ENCODE measurements around the gene UBE2D2.

UBE2D2 gene

DNA sequence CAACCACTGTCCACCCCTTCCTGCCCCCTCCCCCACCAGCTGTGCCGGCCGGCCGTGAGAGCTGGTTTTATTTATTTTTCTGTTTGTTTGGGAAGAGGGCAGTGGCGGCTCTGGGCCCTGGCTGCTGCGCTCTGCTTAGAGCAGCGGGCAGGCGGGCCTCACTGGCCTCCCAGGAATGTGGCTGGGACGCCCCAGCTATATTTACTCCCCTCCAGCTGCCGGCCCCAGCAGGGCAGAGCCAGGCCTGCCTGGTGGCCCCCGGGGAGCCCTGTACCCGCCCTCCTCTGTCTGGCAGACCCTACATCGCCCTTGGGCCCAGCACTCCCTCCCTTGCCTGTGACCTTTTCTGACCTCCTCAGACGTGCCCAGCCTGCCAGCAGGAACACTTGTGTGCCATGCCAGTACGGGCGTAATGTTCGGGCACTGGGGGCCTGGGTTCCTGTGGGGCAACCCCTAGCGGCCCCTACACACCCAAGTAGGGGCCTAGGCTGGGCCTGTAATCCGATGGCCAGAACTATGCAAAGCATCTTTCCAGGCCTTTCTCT is 94.7 kb downstream of the UBE2D2 start:
- TF ChIP-seq, protein P1, sequence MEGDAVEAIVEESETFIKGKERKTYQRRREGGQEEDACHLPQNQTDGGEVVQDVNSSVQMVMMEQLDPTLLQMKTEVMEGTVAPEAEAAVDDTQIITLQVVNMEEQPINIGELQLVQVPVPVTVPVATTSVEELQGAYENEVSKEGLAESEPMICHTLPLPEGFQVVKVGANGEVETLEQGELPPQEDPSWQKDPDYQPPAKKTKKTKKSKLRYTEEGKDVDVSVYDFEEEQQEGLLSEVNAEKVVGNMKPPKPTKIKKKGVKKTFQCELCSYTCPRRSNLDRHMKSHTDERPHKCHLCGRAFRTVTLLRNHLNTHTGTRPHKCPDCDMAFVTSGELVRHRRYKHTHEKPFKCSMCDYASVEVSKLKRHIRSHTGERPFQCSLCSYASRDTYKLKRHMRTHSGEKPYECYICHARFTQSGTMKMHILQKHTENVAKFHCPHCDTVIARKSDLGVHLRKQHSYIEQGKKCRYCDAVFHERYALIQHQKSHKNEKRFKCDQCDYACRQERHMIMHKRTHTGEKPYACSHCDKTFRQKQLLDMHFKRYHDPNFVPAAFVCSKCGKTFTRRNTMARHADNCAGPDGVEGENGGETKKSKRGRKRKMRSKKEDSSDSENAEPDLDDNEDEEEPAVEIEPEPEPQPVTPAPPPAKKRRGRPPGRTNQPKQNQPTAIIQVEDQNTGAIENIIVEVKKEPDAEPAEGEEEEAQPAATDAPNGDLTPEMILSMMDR (IDR thresholded peaks at IDR 0.05; ENCODE audit: low read length, missing control alignments) = no peak
- no peak overlapping the region for H3K4me3 ChIP-seq (replicated peaks; ENCODE audit: low read depth, low read length)
- no peak for DNase-seq (ENCODE audit: low read depth)

DNA sequence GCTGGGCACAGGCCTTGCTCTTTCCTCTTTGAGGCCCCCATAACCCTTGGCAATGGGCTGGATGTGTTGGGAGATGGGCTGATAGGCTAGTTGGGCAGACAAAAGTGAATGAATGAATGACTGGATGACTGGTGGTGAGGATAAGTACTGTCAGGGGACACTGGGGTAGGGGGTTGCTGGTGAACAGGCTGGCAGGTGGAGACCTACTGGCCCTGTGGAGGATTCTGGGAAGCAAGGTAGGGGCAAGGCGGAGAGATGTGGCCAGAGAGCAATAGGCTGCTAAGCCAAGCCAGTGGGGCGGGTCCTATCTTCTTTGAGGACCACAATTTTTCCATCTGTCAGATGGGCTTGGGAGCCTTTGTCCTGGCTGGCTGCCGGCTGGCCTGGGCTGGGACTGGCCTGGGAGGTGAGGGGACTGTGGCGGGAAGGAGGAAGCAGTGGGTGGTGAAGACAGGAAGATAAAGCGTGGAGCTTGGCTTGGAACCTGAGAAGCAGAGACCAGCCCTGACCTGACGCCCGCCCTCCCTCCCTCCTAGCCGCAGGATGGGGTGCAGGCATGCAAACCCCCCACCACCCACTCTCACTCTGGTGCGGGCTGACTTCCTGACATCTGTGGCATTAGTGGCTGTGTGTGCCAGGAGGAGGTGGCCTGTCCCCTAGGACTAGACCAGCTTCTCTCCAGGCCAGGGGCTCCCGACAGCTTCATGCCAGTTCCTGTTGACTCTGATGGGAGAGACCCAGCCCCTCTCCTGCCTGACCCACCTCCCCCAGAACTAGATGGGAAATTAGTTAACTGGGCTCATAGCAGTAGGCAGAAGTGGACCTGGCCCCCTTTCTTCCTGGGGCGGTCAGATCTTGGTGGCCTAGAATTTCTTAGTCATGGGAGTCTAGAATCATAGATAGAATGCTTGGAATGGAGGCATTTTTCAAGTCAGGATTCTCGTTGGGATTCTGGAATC is 96.5 kb downstream of the UBE2D2 start:
- no peak overlapping the region for H3K4me3 ChIP-seq (replicated peaks; ENCODE audit: low read depth, low read length)
- TF ChIP-seq, protein P1 (IDR thresholded peaks at IDR 0.05; ENCODE audit: low read length, missing control alignments) = no peak
- DNase-seq (ENCODE audit: low read depth) = no peak

DNA sequence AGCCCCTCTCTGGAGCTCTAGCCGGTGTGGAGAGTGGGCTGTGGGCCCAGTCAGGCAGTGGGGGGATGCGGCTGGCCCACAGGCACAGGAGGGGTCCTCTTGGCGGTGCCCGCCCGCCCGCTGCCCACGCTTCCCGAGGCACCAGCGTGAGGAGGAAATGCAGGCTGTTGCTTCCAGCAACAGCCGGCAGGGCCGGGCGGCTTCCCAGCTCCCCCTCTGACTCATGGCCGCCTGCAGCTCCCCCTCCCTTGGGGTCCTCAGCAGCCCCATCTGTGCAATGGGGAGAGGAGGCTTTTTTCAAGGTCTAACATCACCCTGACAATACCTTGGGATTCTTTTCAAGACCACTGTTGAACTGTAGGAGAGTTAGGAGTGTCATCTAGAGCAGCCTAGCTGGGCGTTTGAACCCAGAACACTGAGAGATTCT is 97.4 kb downstream of the UBE2D2 start:
- H3K4me3 ChIP-seq (replicated peaks; ENCODE audit: low read depth, low read length) = no peak overlapping the region
- DNase-seq (ENCODE audit: low read depth) = no peak
- TF ChIP-seq, protein P1 (IDR thresholded peaks at IDR 0.05; ENCODE audit: low read length, missing control alignments) = no peak

DNA sequence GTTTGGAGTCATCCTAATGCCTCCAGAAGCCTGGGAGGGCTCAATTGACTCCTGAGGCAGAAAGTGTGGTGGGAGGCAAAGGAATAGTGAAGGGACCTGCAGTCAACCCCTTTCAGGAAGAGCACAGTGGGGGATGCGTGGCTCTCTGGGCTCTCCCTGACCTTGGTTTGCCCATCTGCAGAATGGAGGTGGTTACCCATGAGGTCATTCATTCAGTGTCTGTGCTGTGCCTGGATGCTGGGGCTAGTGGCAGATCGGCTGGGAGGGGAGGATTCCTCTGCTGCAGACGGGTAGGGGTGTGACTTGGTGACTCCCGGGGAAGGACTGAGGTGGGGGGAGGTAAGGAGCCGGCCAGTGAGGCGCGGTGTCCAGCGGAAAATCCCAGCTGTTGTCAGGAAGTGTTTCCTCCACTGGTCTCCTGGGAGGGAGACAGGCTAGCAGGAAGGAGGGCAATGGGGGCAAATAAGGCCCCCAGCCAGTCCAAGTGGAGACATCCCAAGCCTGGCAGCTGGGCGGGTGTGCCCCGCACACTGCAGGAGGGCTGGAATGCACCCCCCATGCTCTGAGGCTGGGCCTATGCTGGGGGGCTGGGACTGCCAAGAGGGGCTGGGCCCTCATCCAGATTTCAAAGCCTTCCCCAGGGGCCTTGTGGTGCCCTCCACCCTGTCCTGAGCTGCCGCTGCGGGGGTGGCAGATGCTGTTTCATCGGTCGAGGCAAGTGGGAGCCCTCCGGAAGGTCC is 98.0 kb downstream of the UBE2D2 start:
- TF ChIP-seq, protein P1 (IDR thresholded peaks at IDR 0.05; ENCODE audit: low read length, missing control alignments) = no peak
- peak overlapping the region; percentile 36 for H3K4me3 ChIP-seq (replicated peaks; ENCODE audit: low read depth, low read length)
- DNase-seq (ENCODE audit: low read depth) = peak; percentile 72

DNA sequence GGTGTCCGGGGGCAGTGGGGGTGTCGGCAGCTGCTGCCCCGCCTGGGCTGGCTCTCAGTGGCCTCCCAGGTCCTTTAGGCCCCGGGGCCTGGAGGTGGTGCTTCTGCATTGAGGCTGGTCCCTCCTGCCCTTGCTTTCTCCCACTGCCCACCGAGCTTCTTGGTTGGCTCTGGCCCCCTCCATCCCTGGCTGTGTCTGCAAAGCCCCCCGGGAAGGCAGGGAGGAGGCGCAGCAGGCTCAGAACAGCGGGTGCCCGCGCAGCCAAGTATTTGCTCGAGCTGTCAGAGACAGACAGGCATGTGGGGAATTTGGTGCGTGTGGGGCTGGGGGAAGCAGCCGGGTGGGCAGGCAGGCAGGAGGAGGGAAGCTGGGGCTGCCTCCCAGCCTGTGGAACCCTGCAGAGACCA is 98.6 kb downstream of the UBE2D2 start:
- TF ChIP-seq, protein P1 (IDR thresholded peaks at IDR 0.05; ENCODE audit: low read length, missing control alignments) = no peak
- H3K4me3 ChIP-seq (replicated peaks; ENCODE audit: low read depth, low read length) = peak overlapping the region; percentile 36
- DNase-seq (ENCODE audit: low read depth) = no peak

DNA sequence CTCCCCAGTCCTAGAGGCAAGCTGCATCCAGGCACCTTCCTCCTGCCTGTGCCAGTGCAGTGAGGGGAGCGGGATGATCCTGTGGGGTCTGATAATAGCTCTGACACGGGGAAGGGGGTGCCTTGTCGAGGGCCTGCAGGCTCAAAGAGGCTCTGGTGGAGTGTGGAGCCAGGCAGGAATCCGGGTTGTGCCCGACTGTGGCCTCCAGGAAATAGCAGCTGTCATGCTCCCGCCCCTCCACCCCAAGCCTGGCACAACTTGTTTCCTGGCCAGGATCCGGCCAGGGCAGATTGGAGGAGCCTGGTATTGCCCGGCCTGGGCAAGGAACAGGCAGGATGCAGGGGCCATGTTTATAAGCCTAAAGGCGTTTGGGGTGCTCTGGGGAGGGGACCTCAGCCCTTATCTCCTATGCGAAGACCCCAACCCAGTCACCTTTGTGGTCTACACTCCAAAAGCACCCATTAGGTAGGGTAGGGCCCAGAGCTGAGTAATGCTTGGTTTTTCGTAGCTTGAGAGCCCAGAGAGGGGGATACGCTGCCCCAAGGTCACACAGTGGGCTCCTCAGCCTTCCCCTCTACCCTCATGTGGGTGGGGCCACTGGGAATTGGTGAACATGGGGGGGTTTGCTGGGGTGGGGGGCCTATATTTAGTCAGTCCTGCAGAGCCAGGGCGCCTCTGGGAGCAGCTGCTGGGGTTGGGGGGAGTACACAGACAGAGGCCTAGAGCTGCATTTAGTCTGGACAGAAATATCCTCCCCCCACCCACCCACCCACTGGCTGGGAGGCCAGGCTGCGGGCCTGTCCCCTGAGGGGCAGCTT is 99.2 kb downstream of the UBE2D2 start:
- peak overlapping the region; percentile 36 for H3K4me3 ChIP-seq (replicated peaks; ENCODE audit: low read depth, low read length)
- no peak for DNase-seq (ENCODE audit: low read depth)
- TF ChIP-seq, protein P1 (IDR thresholded peaks at IDR 0.05; ENCODE audit: low read length, missing control alignments) = no peak

All from fibroblast of pulmonary artery (primary cell).